HG03060 (cell line): ENCODE data around the gene FAM163B.
"Not testable (repeated sequence)": the region's sequence is repeated elsewhere in the genome, so short reads cannot be mapped to it uniquely, and the experiment has no call there.

Experiments used
- ATAC-seq: cut with Tn5 transposase; IDR thresholded peaks from one replicate; pipeline ENCODE4 v1.9.1; 2021; ENCODE audit warnings: low read depth, moderate number of reproducible peaks; ENCODE audit not compliant: unreplicated experiment

Gene FAM163B

DNA sequence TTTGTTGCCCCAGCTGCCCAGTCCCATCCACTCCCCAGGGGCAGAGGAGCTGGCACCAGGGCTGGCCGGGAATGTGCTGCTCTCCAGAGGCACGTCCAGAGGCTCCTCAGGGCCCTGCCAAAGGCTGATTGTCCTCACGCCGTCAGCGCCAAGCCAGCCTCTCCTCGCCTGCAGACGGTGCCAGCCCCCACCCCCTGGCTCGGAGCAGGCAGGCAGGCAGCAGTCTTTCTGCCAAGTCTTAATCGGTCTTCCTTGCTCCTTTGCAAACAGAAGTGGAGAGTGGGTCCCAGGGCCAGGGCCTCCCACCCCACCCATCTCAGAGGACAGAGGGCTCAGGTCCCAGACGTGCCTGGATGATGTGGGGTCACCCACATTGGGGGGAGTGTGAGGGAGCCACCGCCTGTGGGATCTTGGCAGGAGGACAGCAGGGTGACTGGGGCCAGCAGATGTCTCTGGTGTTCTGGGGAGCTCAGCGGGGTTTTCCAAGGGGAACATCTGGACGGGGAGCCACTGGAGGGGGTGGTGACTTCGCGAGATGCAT lies 36.3 kb downstream of the FAM163B start:
- ATAC-seq = no peak

DNA sequence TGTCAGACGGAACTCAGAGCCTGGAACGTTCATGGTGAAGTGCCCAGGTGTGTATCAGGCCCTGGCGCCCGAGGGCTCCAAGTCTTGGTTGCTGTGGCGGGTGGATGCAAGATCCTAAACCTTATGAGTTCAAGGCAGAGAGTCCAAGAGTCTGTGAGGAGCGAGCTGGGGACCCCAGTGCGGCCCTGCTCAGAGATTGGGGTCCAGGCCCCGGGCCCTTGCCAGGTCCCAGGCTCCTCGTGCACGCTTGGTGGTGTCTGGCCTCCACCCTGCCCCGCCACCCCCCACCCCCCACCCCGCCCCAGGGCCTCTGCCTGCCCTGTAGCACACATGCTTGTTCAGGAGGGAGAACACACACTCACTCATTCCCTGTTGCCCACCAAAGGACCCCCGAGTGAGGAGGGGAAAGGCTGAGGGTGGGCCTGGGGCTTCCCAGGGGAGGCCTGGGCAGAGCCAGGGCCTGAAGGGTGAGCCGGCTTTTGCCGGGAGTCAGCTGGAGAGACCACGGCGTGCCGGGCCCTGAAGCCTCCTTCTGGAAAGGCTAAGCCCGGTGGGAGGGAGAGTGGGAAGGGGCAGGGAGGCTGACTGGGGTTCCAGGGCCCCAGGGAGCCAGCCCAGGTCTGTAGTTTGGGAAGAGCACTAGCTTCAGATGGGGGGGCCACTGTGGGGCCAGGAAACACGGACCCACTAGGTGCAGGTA lies 37.1 kb downstream of the FAM163B start:
- ATAC-seq = no peak

DNA sequence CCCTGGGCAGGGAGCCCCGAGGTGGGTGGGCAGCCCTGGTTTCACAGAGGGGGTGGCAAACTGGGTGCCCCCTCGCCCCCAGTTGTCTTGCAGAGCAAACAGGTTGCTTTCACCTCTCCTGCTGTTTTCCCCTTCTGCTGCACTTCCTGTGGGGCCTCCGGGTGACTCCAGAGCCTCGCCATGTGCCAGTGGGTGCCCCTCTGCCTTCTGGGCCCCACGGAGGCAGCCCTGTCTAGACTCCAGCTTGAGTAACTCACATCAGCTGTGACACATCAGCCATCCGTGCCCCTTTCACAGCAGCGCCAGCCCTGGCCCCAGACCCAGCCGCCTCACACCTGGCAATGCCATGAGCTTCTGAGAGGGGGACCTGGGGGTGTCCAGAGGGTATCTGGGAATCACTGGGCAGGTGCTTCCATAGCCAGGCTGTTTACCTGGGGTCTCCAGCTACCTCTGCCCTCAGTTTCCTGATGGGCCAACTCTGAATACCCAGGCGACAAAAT lies 37.7 kb downstream of the FAM163B start:
- ATAC-seq = no peak

DNA sequence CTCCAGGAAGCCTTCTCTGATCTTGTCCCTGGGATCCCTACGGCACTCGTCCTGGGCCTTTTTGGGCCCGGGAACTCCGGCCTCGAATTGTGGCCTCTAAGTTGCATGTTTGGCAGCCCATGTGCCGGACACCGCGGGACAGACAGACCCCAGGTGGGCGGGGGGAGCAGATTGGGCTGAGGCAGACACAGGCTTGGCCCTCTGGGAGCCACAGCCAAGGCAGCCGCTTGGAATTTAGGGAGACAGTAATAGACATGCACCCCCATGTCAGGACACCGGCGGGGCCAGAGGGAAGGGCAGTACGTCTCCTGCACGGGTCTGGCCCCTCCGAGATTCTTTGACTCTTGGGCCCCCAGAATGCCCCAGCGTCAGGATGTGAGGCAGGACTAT lies 38.5 kb downstream of the FAM163B start:
- ATAC-seq = no peak

DNA sequence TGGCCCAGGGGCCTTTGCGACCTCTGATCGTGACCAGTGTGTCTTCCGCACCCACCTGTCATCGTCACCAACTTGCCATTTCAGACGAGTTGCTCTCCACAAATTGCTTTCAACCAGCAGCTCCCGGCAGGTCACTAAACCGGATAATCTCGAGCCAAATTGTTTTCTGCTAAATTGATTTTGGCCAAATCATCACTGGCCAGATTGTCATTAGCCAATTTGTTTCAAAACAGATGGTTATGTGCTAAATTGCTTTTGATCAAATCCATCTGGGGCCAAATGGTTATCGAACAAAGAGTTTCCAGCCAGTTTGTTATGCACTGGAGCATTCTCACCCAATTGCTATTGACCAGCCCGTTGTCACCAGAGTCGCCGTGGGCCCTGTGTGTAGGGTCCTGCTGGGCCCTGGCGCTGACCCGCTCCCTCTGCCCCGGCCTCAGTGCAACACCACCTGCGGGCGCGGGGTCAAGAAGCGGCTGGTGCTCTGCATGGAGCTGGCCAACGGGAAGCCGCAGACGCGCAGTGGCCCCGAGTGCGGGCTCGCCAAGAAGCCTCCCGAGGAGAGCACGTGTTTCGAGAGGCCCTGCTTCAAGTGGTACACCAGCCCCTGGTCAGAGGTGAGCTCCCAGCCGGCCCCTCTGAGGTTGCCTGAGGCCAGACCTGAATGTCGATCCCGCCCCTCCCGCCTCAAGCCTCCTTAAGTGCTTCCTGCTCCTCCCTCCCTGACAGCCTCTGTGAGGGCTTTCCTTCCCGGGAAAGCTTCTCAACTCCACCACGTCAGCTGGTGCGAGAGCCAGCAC lies 39.1 kb downstream of the FAM163B start:
- ATAC-seq = no peak

DNA sequence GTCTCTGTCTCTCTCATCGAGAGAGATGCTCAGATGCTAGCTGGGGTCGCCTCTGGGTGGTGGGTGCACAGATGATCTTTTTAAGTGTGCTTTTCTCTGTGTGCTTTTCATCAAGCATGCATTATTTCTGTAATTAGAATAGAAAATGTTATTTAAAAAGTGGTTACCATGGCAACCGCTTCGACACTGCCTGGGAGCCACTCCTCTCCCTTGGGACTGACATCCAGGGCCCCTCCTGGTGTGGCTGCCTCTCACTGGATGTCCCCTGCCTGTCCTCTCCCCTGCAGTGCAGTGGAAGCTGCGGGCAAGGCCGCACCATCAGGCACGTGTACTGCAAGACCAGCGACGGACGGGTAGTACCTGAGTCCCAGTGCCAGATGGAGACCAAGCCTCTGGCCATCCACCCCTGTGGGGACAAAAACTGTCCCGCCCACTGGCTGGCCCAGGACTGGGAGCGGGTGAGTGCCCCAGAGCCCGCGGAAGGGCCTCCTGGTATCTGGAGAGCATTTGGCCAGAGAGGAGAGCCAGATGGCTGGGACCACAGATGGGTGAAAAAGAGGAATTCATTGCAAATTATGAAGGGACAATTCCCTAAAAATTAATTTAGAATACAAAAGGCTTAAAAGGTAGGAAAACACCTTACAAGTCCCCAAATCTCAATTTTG lies 39.9 kb downstream of the FAM163B start:
- no peak for ATAC-seq

- no peak for ATAC-seq
These were observed 41.0 kb downstream of the FAM163B start for GRCh38 chr9:133568186-133568585.

- ATAC-seq = no peak
These were observed 42.4 kb downstream of the FAM163B start for GRCh38 chr9:133566817-133567216.

DNA sequence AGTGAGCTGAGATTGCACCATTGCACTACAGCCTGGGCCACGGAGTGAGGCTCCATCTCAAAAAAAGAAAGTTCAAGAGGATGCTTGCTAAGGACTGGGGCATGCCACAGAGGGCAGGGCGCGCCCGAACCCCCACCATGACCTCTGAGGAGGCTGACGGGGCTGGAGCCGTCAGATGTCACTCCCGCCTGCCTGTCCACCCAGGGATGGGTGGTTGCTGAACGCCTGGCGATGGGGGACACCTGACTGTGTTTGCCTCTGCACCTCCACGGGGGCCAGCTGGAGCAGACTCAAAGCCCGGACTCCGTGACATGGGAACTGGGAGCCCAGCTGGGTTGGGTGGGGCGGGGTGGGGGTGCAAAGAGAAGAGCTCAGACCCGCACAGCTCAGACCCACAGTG lies 42.8 kb downstream of the FAM163B start:
- ATAC-seq = no peak

- no peak for ATAC-seq
These were observed 44.6 kb downstream of the FAM163B start for GRCh38 chr9:133564451-133565116.

- not testable (repeated sequence) for ATAC-seq
These were observed 45.4 kb downstream of the FAM163B start for GRCh38 chr9:133563814-133564213.

DNA sequence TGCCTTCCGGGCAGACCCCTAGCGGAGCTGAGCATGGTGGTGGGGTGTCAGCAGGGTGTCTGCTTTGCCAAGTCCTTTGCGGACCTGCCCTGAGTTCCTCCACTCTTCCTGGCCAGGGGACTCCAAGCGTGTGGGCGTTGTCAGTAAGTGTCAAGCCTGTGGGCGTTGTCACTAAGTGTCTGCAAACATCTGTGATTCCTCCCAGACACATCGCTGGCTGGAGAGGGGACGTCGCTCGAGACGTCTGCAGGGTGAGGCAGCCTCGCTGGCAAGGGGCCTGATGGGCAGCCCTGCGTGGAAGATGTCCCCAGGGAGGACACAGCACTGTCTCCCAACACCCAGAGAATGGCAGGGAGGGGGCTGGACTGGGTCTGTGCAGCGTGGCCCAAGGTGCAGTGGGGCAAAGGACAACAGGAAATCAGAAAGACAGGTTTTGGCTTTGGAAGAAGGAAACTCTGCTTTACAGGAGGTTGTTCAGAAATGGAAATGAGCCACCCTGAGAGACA lies 45.8 kb downstream of the FAM163B start:
- ATAC-seq = no peak

DNA sequence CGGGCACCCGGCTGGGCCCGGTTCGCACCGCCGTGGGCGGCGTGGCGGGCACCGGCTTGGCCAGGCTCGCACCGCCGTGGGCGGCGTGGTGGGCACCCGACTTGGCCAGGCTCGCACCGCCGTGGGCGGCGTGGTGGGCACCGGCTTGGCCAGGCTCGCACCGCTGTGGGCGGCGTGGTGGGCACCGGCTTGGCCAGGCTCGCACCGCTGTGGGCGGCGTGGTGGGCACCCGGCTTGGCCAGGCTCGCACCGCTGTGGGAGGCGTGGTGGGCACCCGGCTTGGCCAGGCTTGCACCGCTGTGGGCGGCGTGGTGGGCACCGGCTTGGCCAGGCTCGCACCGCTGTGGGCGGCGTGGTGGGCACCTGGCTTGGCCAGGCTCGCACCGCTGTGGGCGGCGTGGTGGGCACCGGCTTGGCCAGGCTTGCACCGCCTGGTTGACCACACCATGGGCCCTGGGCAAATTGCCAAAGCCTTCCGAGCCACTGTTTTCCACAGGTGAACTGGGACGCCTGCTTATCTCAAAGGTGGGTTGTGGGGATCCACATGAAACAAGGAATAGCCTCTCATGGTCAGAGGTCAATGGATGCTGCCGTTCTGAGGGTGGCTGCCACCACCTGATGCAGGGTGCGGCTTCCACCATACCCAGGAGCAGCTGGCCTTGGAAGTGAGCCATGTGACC lies 46.4 kb downstream of the FAM163B start:
- ATAC-seq = no peak

DNA sequence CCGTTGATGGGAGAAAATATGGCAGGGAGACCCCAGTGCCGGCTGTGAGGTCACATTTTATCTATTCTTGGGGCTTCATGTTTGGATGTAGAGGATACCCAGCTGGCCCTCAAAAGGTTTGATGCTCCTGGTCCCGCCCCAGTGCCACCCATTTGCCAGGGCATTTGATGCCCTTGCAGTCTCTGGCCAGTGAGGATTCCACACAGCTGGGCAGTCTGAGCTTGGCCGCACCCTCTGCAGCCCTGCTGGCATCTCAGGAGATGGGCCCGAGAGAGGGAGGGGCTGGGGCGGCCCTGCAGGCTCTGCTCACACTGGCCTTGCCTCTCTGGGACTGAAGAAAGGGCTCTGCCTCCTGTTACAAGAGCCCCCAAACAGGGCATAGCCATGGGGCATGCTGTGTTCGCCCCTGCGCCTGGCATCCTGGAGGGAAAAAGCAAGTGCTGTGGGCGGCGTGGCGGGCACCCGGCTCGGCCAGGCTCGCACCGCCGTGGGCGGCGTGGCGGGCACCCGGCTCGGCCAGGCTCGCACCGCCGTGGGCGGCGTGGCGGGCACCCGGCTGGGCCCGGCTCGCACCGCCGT lies 47.1 kb downstream of the FAM163B start:
- ATAC-seq = no peak

GRCh38 chr9:133560944-133561343 lies 48.2 kb downstream of the FAM163B start:
- ATAC-seq = no peak

GRCh38 chr9:133560311-133560710 lies 48.9 kb downstream of the FAM163B start:
- no peak for ATAC-seq

DNA sequence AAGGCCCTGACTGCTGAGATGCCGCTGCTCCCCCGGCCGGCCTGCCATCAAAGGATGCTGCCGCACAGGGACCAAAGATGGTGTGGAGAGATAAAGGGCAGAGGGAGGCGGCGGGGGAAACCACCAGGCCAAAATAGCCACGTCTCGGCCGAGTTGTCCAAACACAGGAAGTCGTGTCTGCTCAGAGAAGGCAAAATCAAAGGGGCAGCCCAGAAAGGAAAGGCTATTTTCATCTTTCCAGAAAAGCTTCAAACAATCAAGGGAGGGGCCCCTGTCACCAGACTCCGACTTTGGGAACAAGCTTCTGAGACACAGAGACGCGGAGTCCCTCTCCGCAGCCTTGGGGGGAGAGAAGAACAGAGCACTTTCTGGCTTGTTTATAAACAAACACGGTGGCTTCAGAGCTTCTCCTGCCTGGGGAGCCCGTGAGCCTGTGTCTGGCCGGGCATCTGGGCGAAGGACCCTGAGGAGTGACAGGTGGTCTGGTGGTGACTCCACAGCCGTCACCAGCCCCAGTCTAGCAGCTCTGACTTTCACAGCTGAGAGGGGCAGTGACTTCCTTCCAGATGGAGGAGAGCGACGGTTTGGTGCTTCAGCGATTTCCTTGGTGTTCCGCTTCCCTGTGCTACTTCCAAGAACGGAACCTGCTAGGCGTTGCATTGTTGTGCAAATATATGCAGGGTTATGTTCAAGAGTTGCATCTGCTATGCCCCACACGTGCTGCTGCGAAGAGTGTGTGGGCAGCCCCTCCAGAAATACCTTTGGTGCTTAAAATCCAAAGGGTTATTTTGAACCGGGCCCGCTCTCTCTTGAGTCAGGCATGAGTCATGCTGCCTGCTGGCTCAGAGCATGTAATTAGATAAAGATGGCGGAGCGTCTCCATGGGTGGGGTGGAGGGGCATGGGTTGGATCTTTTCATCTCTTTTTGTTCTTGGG lies 50.7 kb downstream of the FAM163B start:
- ATAC-seq = no peak

GRCh38 chr9:133557581-133557980 lies 51.6 kb downstream of the FAM163B start:
- ATAC-seq = no peak
